CD4-positive, alpha-beta T cell treated with Interleukin-1 beta for 1 hour (primary cell): ENCODE results near the gene CCDC187.
A peak's percentile ranks its signal among the peaks of the same experiment; 100 is the strongest.
"Not testable (repeated sequence)": the region's sequence is repeated elsewhere in the genome, so short reads cannot be mapped to it uniquely, and the experiment has no call there.

Source experiments
- DNase-seq, 2 donors: peaks; one replicate each; pipeline ENCODE4 v3.0.0-alpha.2; 2020 to 2022

Gene CCDC187

GRCh38 chr9:136303825-136304416, at the start of gene CCDC187:
TSS of gene CCDC187 (minus strand) at chr9:136304094. CDS start at chr9:136303830, 264 bp downstream.
- no peak for DNase-seq

GRCh38 chr9:136353088-136353487, 49.2 kb upstream of the CCDC187 start:
- DNase-seq, result no peak

GRCh38 chr9:136352682-136353081, 48.8 kb upstream of the CCDC187 start:
- no peak for DNase-seq

- DNase-seq, result not testable (repeated sequence)
These were observed 48.0 kb upstream of the CCDC187 start for GRCh38 chr9:136351868-136352267.

- no peak for DNase-seq
These were observed 47.4 kb upstream of the CCDC187 start for GRCh38 chr9:136351252-136351800.

GRCh38 chr9:136349546-136349945, 45.7 kb upstream of the CCDC187 start:
- no peak for DNase-seq

- no peak for DNase-seq
These were observed 44.8 kb upstream of the CCDC187 start for GRCh38 chr9:136348691-136349090.

- DNase-seq, result no peak
These were observed 43.8 kb upstream of the CCDC187 start for GRCh38 chr9:136347472-136348256.

- DNase-seq, result no peak
These were observed 43.1 kb upstream of the CCDC187 start for GRCh38 chr9:136346927-136347465.

- no peak for DNase-seq
These were observed 42.2 kb upstream of the CCDC187 start for GRCh38 chr9:136346157-136346481.

- no peak for DNase-seq
These were observed 41.6 kb upstream of the CCDC187 start for GRCh38 chr9:136345281-136346156.

GRCh38 chr9:136344544-136345280, 40.8 kb upstream of the CCDC187 start:
- no peak for DNase-seq

GRCh38 chr9:136343884-136344269, 40.0 kb upstream of the CCDC187 start:
- no peak for DNase-seq

- no peak for DNase-seq
These were observed 39.4 kb upstream of the CCDC187 start for GRCh38 chr9:136343121-136343883.

- DNase-seq, result peak; percentile 53 to 65
These were observed 38.6 kb upstream of the CCDC187 start for GRCh38 chr9:136342181-136343120.

- no peak for DNase-seq
These were observed 37.9 kb upstream of the CCDC187 start for GRCh38 chr9:136341769-136342168.

- DNase-seq, result no peak
These were observed 37.3 kb upstream of the CCDC187 start for GRCh38 chr9:136341042-136341655.

- DNase-seq, result no peak
These were observed 36.6 kb upstream of the CCDC187 start for GRCh38 chr9:136340356-136341041.

GRCh38 chr9:136339958-136340310, 36.0 kb upstream of the CCDC187 start:
- no peak for DNase-seq
